Measurements from ENCODE around the gene UBALD1.

DNA sequence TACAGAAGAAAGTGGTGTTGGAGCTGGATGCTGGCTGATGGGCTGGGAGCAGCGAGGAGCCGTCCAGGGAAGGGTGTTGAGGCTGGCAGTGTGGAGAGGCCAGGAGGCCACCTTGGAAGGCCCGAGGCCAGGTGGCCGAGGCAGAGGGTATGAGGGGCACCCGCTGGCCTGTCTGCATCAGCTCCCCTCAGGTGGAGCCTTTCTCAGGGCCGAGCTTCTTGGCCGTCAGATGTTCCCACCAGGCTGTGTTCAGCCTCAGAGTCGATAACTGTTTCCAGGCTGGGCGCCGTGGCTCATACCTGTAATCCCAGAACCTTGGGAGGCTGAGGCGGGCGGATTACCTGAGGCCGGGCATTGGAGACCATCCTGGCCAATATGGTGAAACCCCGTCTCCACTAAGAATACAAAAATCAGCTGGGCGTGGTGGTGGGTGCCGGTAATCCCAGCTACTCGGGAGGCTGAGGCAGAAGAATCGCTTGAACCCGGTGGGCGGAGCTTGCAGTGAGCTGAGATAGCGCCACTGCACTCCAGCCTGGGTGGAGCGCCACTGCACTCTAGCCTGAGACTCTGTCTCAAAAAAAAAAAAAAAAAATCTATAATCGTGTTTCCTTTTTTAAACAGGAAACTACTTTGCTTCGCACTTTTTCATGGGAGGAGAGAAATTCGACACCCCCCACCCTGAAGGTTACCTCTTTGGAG is 35.2 kb upstream of the UBALD1 start:
- no peak for TF ChIP-seq TCF7L2 (IDR thresholded peaks at IDR 0.05; ENCODE audit: low read depth, low read length)
- no peak for TF ChIP-seq REST (IDR thresholded peaks at IDR 0.05; ENCODE audit: insufficient read depth in 1 of 2, low read depth in 2 of 2, low read length in 1 of 2)
- TF ChIP-seq, protein P1, sequence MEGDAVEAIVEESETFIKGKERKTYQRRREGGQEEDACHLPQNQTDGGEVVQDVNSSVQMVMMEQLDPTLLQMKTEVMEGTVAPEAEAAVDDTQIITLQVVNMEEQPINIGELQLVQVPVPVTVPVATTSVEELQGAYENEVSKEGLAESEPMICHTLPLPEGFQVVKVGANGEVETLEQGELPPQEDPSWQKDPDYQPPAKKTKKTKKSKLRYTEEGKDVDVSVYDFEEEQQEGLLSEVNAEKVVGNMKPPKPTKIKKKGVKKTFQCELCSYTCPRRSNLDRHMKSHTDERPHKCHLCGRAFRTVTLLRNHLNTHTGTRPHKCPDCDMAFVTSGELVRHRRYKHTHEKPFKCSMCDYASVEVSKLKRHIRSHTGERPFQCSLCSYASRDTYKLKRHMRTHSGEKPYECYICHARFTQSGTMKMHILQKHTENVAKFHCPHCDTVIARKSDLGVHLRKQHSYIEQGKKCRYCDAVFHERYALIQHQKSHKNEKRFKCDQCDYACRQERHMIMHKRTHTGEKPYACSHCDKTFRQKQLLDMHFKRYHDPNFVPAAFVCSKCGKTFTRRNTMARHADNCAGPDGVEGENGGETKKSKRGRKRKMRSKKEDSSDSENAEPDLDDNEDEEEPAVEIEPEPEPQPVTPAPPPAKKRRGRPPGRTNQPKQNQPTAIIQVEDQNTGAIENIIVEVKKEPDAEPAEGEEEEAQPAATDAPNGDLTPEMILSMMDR (IDR thresholded peaks at IDR 0.05) = no peak
- TF ChIP-seq POLR2AphosphoS5 (IDR thresholded peaks at IDR 0.05; ENCODE audit: low read depth, low read length) = no peak
- no peak for TF ChIP-seq SIN3A (IDR thresholded peaks at IDR 0.05; ENCODE audit: borderline replicate concordance, insufficient read depth, low read depth, low read length)

All from Panc1 (cell line).